Neuron (in vitro differentiated cells): Measurements from ENCODE around the gene GOLGA6L24.
A peak's percentile ranks its signal among the peaks of the same experiment; 100 is the strongest.
"Not testable (repeated sequence)": the region's sequence is repeated elsewhere in the genome, so short reads cannot be mapped to it uniquely, and the experiment has no call there.

Source experiments
- H2AFZ ChIP-seq: one replicate; pipeline ENCODE4 v1.6.1; 2013; ENCODE audit warnings: low read depth, mild to moderate bottlenecking, inconsistent platforms, low read length, moderate library complexity
- H3K27me3 ChIP-seq: one replicate; pipeline ENCODE4 v1.6.1; 2013; ENCODE audit warnings: low read length; ENCODE audit not compliant: insufficient read depth
- H3K36me3 ChIP-seq: one replicate; pipeline ENCODE4 v1.6.1; 2013; ENCODE audit warnings: low read length; ENCODE audit not compliant: insufficient read depth
- H3K4me1 ChIP-seq: one replicate; pipeline ENCODE4 v1.6.1; 2013; ENCODE audit warnings: low read length; ENCODE audit not compliant: insufficient read depth
- H3K4me3 ChIP-seq: 2 replicates; pipeline ENCODE4 v1.5.1; 2013; ENCODE audit warnings: mild to moderate bottlenecking, low read length, moderate library complexity
- H3K9me3 ChIP-seq: one replicate; pipeline ENCODE4 v1.6.1; 2013; ENCODE audit warnings: low read length

The GOLGA6L24 gene, protein sequence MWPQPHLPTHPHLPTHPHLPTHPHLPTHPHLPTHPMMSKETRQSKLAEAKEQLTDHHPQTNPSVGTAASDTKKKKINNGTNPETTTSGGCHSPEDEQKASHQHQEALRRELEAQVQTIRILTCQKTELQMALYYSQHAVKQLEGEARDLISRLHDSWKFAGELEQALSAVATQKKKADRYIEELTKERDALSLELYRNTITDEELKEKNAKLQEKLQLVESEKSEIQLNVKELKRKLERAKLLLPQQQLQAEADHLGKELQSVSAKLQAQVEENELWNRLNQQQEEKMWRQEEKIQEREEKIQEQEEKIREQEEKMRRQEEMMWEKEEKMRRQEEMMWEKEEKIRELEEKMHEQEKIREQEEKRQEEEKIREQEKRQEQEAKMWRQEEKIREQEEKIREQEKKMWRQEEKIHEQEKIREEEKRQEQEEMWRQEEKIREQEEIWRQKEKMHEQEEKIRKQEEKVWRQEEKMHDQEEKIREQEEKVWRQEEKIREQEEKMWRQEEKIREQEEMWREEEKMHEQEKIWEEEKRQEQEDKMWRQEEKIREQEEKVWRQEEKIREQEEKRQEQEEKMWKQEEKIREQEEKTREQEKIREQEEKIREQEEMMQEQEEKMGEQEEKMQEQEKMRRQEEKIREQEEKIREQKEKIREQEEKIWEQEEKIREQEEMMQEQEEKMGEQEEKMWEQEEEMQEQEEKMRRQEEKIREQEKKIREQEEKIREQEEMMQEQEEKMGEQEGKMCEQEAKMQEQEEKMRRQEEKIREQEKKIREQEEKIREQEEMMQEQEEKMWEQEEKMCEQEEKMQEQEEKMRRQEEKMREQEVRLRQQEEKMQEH

DNA sequence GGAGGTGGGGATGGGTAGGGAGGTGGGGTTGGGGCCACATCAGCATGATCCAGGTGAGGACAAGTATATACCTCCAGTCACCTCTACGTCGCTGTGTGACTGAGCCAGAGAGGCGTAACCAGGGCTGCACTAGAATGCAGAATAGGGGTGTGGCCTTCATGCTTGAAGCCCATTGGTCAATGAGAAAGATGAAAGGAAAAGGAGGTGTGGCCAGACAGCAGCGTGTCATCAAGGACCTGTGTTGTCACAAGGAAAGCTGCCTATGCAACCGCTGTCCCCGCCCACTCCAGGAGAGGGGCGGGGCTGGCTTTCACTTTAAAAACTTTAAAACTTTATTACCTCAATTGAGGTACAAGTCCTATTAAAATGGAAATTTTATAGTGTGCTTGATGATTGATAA lies at the start of gene GOLGA6L24:
Gene GOLGA6L24, minus strand, starts transcription at position 101 of the 400 bp plus-strand sequence. Its CDS starts 61 bp downstream, at position 40.
- H3K4me1 ChIP-seq, H3K4me3 ChIP-seq, H3K9me3 ChIP-seq, H3K27me3 ChIP-seq, H3K36me3 ChIP-seq, H2AFZ ChIP-seq: not testable (repeated sequence)

DNA sequence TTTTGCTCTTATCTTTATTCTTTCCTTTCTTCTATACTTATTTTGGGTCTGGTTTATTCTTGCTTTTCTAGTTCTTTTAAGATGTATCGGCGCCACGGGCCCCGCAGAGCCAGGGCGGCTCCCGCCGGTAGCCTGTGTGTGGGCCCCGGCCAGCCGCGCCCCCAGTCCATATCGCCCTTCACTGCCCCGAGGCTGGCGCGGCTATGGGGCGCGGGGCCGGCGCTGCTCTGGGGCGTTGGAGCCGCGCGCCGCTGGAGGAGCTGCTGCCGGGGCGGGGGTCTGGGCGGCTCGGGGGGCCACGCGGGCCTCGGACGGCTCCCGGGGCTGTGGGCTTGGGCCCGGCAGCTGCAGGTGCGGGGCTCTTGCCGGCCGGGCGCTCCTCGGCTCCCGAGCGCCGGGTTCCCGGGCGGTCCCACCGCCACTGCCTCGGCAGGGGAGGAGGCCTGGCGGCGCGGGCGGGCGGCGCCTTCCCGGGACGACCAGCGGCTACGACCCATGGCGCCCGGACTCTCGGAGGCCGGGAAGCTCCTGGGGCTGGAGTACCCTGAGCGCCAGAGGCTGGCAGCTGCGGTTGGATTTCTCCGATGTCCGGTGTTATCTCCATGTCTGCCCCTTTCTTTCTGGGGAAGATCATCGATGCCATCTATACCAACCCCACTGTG lies 45.0 kb upstream of the GOLGA6L24 start:
- H3K4me1 ChIP-seq, H3K36me3 ChIP-seq, H2AFZ ChIP-seq: not testable (repeated sequence)

DNA sequence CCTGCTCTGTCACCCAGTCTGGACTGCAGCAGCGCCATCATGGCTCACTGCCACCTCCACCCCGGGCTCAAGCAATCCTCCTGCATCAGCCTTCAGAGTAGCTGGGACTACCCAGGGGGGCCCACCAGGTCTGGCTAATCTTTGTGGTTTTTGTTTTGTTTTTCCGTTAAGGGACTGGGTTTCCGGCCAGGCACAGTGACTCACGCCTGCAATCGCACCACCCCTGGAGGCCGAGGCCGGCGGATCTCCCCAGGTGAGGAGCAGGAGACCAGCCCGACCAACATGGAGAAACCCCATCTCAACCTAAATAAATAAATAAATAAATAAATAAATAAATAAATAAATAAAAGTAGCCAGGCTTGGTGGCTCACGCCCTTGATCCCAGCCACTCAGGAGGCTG lies 38.1 kb upstream of the GOLGA6L24 start:
- H3K4me1 ChIP-seq: not testable (repeated sequence)

More for the DNA sequence above, 45.0 kb upstream of the GOLGA6L24 start:
- H3K9me3 ChIP-seq, H3K4me3 ChIP-seq, H3K27me3 ChIP-seq: not testable (repeated sequence)

DNA sequence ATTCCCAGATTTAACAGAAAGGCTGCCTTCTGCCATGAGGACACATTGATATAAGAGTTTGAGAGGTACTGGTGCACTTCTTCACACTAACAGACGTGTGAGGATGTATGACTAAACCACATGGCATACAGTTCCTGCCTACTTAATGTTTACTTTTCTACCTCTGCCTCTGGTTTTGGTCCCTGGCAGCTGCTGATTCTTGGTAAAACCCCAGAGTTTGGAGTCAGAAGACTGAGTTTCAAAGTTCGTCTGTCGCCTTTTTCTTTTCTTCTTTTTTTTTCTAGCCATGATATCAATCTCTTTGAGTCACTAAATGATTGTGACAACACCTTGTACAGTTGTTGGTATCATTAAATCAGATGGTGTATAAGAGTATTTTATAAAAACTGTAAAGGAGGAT lies 22.2 kb upstream of the GOLGA6L24 start:
- not testable (repeated sequence) for H3K36me3 ChIP-seq, H3K27me3 ChIP-seq, H3K9me3 ChIP-seq, H3K4me3 ChIP-seq, H3K4me1 ChIP-seq, H2AFZ ChIP-seq

More for the DNA sequence above, 38.1 kb upstream of the GOLGA6L24 start:
- H3K27me3 ChIP-seq, H3K36me3 ChIP-seq, H2AFZ ChIP-seq, H3K4me3 ChIP-seq, H3K9me3 ChIP-seq: not testable (repeated sequence)

DNA sequence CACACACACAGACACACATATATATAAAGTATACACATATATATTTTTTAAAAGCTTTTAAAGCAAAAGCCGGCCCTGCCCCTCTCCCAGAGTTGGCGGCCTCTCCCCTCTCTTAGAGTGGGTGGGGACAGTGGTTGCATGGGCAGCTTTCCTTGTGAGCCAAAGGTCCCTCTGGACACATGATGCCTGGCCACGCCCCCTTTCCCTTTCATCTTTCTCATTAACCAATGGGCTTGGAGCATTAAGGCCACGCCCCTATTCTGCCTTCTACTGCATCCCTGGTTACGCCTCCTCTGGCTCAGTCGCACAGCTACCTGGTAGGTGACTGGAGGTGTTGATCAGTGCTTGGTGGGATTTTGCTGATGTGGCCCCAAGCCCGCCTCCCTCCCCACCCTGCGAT lies 20.5 kb upstream of the GOLGA6L24 start, which contains the start of gene GOLGA8F:
Gene GOLGA8F, plus strand, starts transcription at position 301 of the 400 bp plus-strand sequence. Its CDS starts 98 bp downstream, at position 399.
- not testable (repeated sequence) for H3K4me1 ChIP-seq, H3K9me3 ChIP-seq, H3K4me3 ChIP-seq, H2AFZ ChIP-seq, H3K27me3 ChIP-seq, H3K36me3 ChIP-seq

DNA sequence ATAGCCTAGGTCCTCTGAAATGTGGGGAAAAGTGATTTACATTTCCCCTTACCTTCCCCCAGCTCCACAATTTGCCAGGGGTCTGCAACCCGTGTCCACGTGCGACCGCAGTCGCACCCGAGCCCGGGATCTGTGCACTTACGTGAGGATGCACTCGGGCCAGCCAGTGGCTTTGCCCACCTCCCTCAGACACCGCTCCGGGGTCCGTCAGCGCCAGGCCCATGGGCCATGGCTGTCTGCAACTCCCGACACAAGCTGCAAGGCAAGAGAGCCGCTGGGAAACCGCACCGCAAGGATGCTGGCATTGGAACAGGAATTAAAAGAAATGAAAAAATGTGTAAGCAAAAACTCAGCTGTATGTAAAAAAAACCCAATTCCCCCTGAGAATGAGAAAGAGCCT lies 7.6 kb upstream of the GOLGA6L24 start:
- not testable (repeated sequence) for H3K27me3 ChIP-seq, H2AFZ ChIP-seq, H3K4me3 ChIP-seq, H3K9me3 ChIP-seq, H3K36me3 ChIP-seq, H3K4me1 ChIP-seq

DNA sequence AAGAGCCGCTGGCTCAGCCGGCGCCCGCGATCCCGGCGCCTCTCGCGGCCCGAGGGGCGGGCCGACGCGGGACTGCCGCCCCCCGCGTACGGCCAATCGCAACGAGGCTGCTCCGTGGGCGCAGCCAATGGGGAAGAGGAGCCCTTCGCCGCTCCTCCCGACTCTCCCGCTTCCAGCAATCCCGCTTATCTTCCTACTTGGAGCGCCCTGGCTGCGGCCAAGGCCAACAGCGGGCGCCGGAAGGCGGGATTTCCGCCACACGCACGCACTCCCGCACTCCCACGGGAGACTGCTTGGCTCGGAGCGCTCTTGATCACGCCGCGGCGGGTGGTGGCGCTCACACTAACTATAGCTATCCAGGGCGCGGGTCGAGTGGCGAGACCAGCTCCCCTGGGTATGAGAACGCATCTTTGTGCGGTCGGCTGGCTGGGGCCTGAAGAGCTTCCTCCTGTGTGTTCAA lies 35.7 kb downstream of the GOLGA6L24 start, which contains the start of gene HERC2:
Gene HERC2, minus strand, starts transcription at position 51 of the 460 bp plus-strand sequence. CDS start 746 bp downstream, outside the sequence.
- H3K4me3 ChIP-seq: peak within 1 kb of the TSS; percentile 53
- H2AFZ ChIP-seq, H3K4me1 ChIP-seq, H3K27me3 ChIP-seq, H3K9me3 ChIP-seq, H3K36me3 ChIP-seq: not testable (repeated sequence)

DNA sequence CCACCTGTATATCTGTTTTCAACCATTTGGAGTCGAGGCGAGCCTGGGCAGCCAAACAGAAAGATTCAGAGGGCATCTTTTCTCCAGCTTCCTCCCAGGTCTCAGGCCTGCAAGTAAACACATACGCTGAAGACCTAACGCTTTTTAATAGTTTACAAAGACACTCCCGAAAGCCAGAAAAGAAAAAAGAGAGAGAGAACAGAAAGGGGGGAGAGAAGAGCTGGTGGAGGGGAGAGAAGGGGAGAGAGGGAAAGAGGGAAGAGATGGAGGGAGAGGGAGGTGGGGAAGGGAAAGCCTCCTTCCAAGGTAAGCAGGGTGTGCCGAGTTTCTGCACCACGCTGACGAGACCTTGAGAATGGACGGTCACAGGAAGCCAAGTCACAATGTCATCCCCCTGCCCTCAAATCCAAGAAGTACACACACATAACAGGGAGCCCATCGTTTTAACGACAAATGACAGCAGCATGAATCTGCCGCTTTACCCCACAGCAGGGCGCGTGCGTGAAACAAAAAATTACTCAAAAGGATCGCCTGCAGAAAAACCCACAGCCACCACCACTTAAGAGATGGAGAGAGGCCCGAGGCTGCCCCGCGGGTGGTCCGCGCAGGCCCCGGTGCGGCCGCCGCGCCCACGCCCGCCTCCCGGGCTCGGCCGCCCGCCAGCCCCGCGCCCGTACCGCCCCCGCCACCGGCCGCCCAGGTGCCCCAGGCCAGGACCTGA lies 36.4 kb downstream of the GOLGA6L24 start:
- H3K9me3 ChIP-seq, H2AFZ ChIP-seq, H3K36me3 ChIP-seq, H3K4me1 ChIP-seq, H3K27me3 ChIP-seq: not testable (repeated sequence)
- H3K4me3 ChIP-seq: peak overlapping the region; percentile 53

DNA sequence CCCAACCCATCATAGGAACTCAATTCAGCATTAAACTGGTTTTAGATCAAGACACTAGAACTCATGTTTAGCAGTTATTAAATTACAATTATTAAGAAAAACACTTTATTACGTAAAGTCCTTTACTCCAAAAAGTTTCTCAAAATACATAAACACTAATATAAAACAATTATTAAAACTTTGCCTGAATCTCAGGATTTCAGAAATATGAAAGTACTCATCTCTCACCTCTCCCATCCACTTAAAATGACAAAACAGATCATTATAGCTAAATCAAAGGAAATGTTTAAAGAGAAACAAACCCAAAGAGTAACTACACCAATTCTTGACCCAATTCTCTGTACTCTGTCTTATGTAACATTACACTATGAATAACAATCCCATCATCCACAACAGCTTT lies 38.2 kb downstream of the GOLGA6L24 start:
- H3K36me3 ChIP-seq: peaks cover 11% of the 10 kb centered on the region
- not testable (repeated sequence) for H3K27me3 ChIP-seq, H3K4me3 ChIP-seq, H2AFZ ChIP-seq, H3K9me3 ChIP-seq, H3K4me1 ChIP-seq

DNA sequence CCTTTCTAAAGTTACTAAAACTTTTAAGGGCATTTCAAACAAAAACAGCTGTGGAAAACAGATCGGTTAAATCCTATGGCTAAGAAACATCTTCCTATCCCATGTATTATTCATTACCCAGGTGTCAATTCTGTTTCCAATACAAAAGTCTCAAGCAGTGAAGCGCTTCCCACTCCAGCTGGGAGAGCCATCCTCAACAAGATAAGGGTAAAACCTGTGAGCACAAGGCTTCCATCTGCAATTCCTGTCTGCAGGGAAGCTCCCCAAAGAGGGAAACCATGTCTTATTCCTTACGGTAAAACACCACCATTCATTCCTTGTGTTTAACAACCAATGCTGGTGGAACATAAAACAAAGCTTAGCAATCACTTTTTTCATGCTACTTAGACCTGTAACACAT lies 39.1 kb downstream of the GOLGA6L24 start:
- H3K4me1 ChIP-seq, H3K27me3 ChIP-seq, H2AFZ ChIP-seq, H3K9me3 ChIP-seq, H3K4me3 ChIP-seq: not testable (repeated sequence)
- peaks cover 14% of the 10 kb centered on the region for H3K36me3 ChIP-seq

DNA sequence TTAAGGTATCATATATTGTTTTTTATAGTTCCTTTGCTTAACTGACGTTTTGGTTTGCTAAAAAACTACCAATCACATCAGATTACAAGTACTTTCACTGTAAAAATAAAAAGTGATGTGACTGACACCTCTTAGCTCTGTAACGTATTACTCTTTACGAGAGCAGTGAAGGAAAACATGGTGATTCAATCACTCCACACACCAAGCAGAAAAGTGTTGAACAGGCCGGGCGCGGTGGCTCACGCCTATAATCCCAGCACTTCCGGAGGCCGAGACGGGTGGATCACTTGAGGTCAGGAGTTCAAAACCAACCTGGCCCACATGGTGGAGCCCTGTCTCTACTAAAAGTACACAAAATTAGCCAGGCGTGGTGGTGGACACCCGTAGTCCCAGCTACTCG lies 39.8 kb downstream of the GOLGA6L24 start:
- not testable (repeated sequence) for H3K4me3 ChIP-seq, H3K4me1 ChIP-seq, H3K27me3 ChIP-seq, H3K9me3 ChIP-seq, H2AFZ ChIP-seq
- H3K36me3 ChIP-seq: peaks cover 16% of the 10 kb centered on the region

DNA sequence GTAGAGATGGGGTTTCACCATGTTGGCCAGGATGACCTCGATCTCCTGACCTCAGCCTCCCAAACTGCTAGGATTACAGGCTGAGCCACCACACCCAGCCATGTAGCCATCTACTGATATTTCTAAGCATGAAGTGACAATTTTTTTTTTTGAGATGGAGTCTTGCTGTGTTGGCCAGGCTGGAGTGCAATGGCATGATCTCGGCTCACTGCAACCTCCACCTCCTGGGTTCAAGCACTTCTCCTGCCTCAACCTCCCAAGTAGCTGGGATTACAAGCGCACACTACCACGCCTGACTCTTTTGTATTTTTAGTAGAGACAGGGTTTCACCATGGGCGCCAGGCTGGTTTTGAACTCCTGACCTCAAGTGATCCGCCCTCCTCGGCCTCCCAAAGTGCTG lies 40.9 kb downstream of the GOLGA6L24 start:
- not testable (repeated sequence) for H2AFZ ChIP-seq, H3K4me1 ChIP-seq, H3K9me3 ChIP-seq, H3K4me3 ChIP-seq, H3K27me3 ChIP-seq
- peaks cover 16% of the 10 kb centered on the region for H3K36me3 ChIP-seq
